ENCODE data around the gene ALG12.

The ALG12 gene

GRCh38 chr22:49953680-49954344 is 35.6 kb upstream of the ALG12 start:
- TF ChIP-seq TAF1 (IDR thresholded peaks at IDR 0.05; ENCODE audit: borderline replicate concordance, insufficient read depth, low read length): no peak
- TF ChIP-seq POLR2AphosphoS5 (IDR thresholded peaks at IDR 0.05; ENCODE audit: low read depth, low read length): no peak
- no peak for TF ChIP-seq SIN3A (IDR thresholded peaks at IDR 0.05; ENCODE audit: borderline replicate concordance, insufficient read depth, low read length)
- TF ChIP-seq FOXP2 (optimal IDR thresholded peaks at IDR 0.05; ENCODE audit: borderline replicate concordance, extremely low read depth, extremely low read length, insufficient read depth): no peak
- TF ChIP-seq REST (IDR thresholded peaks at IDR 0.05; ENCODE audit: insufficient read depth in 1 of 2, low read depth in 2 of 2, low read length in 2 of 2): no peak

GRCh38 chr22:49953027-49953679 is 34.9 kb upstream of the ALG12 start:
- TF ChIP-seq POLR2AphosphoS5 (IDR thresholded peaks at IDR 0.05; ENCODE audit: low read depth, low read length): no peak
- TF ChIP-seq FOXP2 (optimal IDR thresholded peaks at IDR 0.05; ENCODE audit: borderline replicate concordance, extremely low read depth, extremely low read length, insufficient read depth): no peak
- no peak for TF ChIP-seq TAF1 (IDR thresholded peaks at IDR 0.05; ENCODE audit: borderline replicate concordance, insufficient read depth, low read length)
- no peak for TF ChIP-seq REST (IDR thresholded peaks at IDR 0.05; ENCODE audit: insufficient read depth in 1 of 2, low read depth in 2 of 2, low read length in 2 of 2)
- TF ChIP-seq SIN3A (IDR thresholded peaks at IDR 0.05; ENCODE audit: borderline replicate concordance, insufficient read depth, low read length): no peak

GRCh38 chr22:49951986-49952896 is 34.0 kb upstream of the ALG12 start:
- TF ChIP-seq REST (IDR thresholded peaks at IDR 0.05; ENCODE audit: insufficient read depth in 1 of 2, low read depth in 2 of 2, low read length in 2 of 2) (no peak), TAF1 (IDR thresholded peaks at IDR 0.05; ENCODE audit: borderline replicate concordance, insufficient read depth, low read length) (no peak), SIN3A (IDR thresholded peaks at IDR 0.05; ENCODE audit: borderline replicate concordance, insufficient read depth, low read length) (no peak), FOXP2 (optimal IDR thresholded peaks at IDR 0.05; ENCODE audit: borderline replicate concordance, extremely low read depth, extremely low read length, insufficient read depth) (no peak), POLR2AphosphoS5 (IDR thresholded peaks at IDR 0.05; ENCODE audit: low read depth, low read length) (no peak)

GRCh38 chr22:49951678-49951985 is 33.4 kb upstream of the ALG12 start:
- TF ChIP-seq FOXP2 (optimal IDR thresholded peaks at IDR 0.05; ENCODE audit: borderline replicate concordance, extremely low read depth, extremely low read length, insufficient read depth) (no peak), REST (IDR thresholded peaks at IDR 0.05; ENCODE audit: insufficient read depth in 1 of 2, low read depth in 2 of 2, low read length in 2 of 2) (no peak), TAF1 (IDR thresholded peaks at IDR 0.05; ENCODE audit: borderline replicate concordance, insufficient read depth, low read length) (no peak)

All from PFSK-1 (cell line).